Kidney (tissue), 14 donors: ENCODE results near the gene PLRG1. TPM values are rescaled to one million over a fixed set of nuclear protein-coding genes. Genes with fewer than 3 reads are reported as not detected.

Experiments used
- DNase-seq, 5 donors: peaks; one replicate each; pipeline ENCODE4 v3.0.0-alpha.2; 2013 to 2020
- FAIRE-seq: peaks from 2 replicates; lab custom pipeline; 2012; peaks lifted over from hg19 to GRCh38; lab: Jason Lieb, UNC
- H3K27ac ChIP-seq, 2 donors: one replicate each; pipeline ENCODE4 v1.7.0; 2013; ENCODE audit warnings: low read depth in 2 of 2, low read length in 2 of 2, inconsistent platforms in 1 of 2
- H3K27me3 ChIP-seq: one replicate; pipeline ENCODE4 v1.7.1; 2013; ENCODE audit warnings: low read length, inconsistent platforms; ENCODE audit not compliant: control insufficient read depth, insufficient read depth
- H3K36me3 ChIP-seq, 3 donors: one replicate each; pipeline versions ENCODE4 v1.7.0 to v1.7.1; 2013; ENCODE audit warnings: low read length in 3 of 3, control low read depth in 1 of 3, inconsistent platforms in 1 of 3; ENCODE audit not compliant: insufficient read depth in 3 of 3, control insufficient read depth in 2 of 3
- H3K4me1 ChIP-seq, 3 donors: one replicate each; pipeline versions ENCODE4 v1.7.0 to v1.7.1; 2013; ENCODE audit warnings: low read length in 3 of 3, inconsistent platforms in 1 of 3, low read depth in 1 of 3; ENCODE audit not compliant: control insufficient read depth in 2 of 3, insufficient read depth in 2 of 3
- H3K4me3 ChIP-seq, 3 donors: one replicate each; pipeline versions ENCODE4 v1.7.0 to v1.8.1; 2013; ENCODE audit warnings: low read length in 3 of 3, control low read depth in 1 of 3, inconsistent platforms in 1 of 3
- H3K9ac ChIP-seq, 3 donors: one replicate each; pipeline versions ENCODE4 v1.7.0 to v1.7.1; 2013; ENCODE audit warnings: low read length in 3 of 3, control low read depth in 1 of 3, inconsistent platforms in 1 of 3
- H3K9me3 ChIP-seq, 3 donors: one replicate each; pipeline versions ENCODE4 v1.7.0 to v1.7.1; 2013; ENCODE audit warnings: low read length in 3 of 3, control low read depth in 1 of 3, inconsistent platforms in 1 of 3; ENCODE audit not compliant: control insufficient read depth in 2 of 3, insufficient read depth in 1 of 3
- intact Hi-C: fragments of 100-400 bp; cut with DNase I; formaldehyde crosslinking; loops from one replicate; pipeline ENCODE4 v1.11.1; 2022
- polyA plus RNA-seq: library from polyadenylated mRNA; stranded (reverse); fragments of 350-450 nt; fragmentation: Illumina TruSeq; extraction: RNeasy Lipid Tissue Mini Kit (QIAGEN cat#74804); gene quantifications from one replicate; pipeline ENCODE4 v1.2.3, GENCODE V29; 2014; ENCODE audit warnings: low read depth, low replicate concordance; ENCODE audit not compliant: insufficient read depth
- total RNA-seq: library from RNA; stranded (reverse); fragmentation: NEBNext Ultra II Directional; extraction: Animal tissue kit (Norgen Biotek cat#: 25700); gene quantifications from one replicate; pipeline ENCODE4 v1.2.1, GENCODE V29; 2021
- TF ChIP-seq, protein P1 (sequence below): IDR thresholded peaks from 3 replicates; pipeline ENCODE4 v1.5.1; 2012; ENCODE audit warnings: mild to moderate bottlenecking, moderate library complexity, borderline replicate concordance; ENCODE audit not compliant: insufficient read depth; ENCODE audit errors: extremely low read depth
- donor health status: control.
- donor health status: control.
- donor health status: control.
- donor health status: control.
- donor health status: control.
- donor health status: DM: yes; HTN: yes; CAD: no.
- donor health status: Normal renal cell carcinoma (clear cell type).

Gene PLRG1
- total and polyA plus RNA-seq, 2 donors from 2014 or later, result 54.6 to 69.7 TPM

DNA sequence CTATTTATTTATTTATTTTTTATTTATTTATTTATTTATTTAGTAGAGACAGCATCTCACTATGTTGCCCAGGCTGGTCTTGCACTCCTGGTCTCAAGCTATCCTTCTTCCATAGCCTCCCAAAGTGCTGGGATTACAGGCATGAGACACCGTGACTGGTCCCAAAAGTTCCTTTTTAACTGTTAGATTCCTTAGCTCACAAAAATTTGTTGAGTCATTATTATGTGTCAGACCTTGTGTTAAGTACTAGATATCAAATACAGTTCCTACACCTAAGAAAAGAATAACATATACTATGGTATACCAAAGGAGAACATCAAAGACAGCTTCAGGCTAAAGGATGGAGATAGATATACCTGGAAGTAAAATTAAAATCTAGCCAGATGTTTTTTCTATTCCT, 28.7 kb upstream of the PLRG1 start:
- TF ChIP-seq, protein P1, sequence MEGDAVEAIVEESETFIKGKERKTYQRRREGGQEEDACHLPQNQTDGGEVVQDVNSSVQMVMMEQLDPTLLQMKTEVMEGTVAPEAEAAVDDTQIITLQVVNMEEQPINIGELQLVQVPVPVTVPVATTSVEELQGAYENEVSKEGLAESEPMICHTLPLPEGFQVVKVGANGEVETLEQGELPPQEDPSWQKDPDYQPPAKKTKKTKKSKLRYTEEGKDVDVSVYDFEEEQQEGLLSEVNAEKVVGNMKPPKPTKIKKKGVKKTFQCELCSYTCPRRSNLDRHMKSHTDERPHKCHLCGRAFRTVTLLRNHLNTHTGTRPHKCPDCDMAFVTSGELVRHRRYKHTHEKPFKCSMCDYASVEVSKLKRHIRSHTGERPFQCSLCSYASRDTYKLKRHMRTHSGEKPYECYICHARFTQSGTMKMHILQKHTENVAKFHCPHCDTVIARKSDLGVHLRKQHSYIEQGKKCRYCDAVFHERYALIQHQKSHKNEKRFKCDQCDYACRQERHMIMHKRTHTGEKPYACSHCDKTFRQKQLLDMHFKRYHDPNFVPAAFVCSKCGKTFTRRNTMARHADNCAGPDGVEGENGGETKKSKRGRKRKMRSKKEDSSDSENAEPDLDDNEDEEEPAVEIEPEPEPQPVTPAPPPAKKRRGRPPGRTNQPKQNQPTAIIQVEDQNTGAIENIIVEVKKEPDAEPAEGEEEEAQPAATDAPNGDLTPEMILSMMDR, result no peak
- Histone ChIP-seq H3K9ac (no peak overlapping the region), H3K4me1 (no peaks in the 10 kb centered on the region), H3K27ac (no peak overlapping the region), H3K4me3 (no peak overlapping the region), H3K36me3 (no peaks in the 10 kb centered on the region), H3K27me3 (no peaks in the 10 kb centered on the region), H3K9me3 (no peaks in the 10 kb centered on the region)
- intact Hi-C loops, result no loop called here
- DNase-seq (no peak), FAIRE-seq (no peak)

DNA sequence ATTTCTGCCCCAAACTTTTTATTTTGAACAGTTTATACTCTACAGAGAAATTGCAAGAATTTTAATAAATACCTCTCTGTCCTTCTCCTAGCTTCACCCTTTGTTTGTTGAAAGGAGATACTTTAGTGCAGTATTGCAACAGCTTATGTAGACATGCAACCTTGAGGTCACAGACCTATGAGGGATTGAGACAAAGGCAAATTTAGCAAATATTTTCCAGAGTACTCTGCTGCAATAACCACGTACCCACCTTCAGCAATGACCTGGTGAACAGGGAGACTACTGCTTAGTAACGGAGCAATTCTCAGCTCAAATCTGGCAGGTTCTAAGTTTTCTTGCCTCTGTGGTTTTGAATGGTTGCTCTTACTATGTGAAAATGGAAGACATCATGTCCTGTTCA, 27.1 kb upstream of the PLRG1 start:
- Histone ChIP-seq H3K27me3 (no peaks in the 10 kb centered on the region), H3K9me3 (no peaks in the 10 kb centered on the region), H3K9ac (no peak overlapping the region), H3K4me1 (no peaks in the 10 kb centered on the region), H3K27ac (no peak overlapping the region), H3K36me3 (no peaks in the 10 kb centered on the region), H3K4me3 (no peak overlapping the region)
- no peak for DNase-seq
- FAIRE-seq, result no peak
- TF ChIP-seq, protein P1, result no peak
- intact Hi-C loops, result no loop called here

DNA sequence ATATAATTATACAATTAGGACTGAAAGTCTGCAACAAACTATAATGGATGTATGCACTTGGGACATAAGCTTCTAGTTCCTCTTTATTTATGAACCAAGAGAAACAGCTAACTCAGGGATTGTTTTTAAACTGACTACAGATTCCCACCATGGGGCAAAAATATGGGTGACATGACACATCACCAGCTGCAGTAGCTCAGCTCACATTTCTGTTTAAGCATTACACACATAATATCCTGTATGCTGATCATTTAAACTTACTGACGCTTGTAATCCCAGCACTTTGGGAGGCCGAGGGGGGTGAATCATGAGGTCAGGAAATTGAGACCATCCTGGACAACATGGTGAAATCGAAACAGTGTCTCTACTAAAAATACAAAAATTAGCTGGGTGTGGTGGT, 24.1 kb upstream of the PLRG1 start:
- DNase-seq (no peak), FAIRE-seq (no peak)
- Histone ChIP-seq H3K4me1 (no peaks in the 10 kb centered on the region), H3K9ac (no peak overlapping the region), H3K4me3 (no peak overlapping the region), H3K9me3 (no peaks in the 10 kb centered on the region), H3K36me3 (no peaks in the 10 kb centered on the region), H3K27me3 (no peaks in the 10 kb centered on the region), H3K27ac (no peak overlapping the region)
- TF ChIP-seq, protein P1, result no peak
- intact Hi-C loops, result no loop called here

DNA sequence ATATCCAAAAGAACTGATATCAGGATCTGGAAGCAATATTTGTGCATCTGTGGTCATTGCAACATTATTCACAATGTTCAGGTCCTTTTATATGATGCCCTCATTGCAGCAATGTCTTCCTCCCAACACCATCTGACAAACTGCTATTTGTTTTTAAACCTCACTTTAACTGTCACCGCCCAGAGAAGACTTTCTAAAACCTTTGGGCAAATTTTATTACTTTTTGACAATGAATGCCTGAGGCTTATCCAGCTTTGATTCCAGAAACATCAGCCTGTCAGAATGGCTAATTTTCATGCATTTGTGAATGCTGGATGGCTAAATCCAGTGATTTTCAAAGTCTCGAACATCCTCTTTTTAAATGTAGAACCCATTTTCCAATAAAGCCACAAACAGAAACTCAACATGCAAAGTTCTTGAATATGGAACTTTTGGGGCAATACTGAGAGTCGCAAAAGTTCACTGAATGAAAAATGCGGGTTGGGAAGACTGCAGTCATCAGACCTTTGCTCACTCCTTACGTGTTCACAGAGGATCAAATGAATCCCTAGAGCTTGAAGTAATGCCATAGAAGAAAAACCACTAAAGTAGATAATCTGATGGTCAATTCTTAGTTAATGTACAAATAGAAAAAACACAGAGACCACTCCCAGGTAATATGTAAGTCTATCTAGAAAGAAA, 23.1 kb upstream of the PLRG1 start:
- Histone ChIP-seq H3K4me1 (no peaks in the 10 kb centered on the region), H3K27ac (no peak overlapping the region), H3K9ac (no peak overlapping the region), H3K36me3 (no peaks in the 10 kb centered on the region), H3K4me3 (no peak overlapping the region), H3K9me3 (no peaks in the 10 kb centered on the region), H3K27me3 (no peaks in the 10 kb centered on the region)
- TF ChIP-seq, protein P1, result no peak
- intact Hi-C loops, result no loop called here
- DNase-seq (no peak), FAIRE-seq (no peak)
